Thyroid gland (tissue), 4 donors: Measurements from ENCODE around the gene SCYGR6.

Experiments used
- CTCF ChIP-seq, 6 experiments: fragments of 200-600 bp in 3 of 6; fragments of 450-650 bp in 3 of 6; sonication (generic) in 3 of 6; IDR thresholded peaks; one replicate each; pipeline ENCODE4 v1.5.1; 2016 to 2019; ENCODE audit warnings: antibody characterized with exemption in 6 of 6, mild to moderate bottlenecking in 2 of 6, inconsistent platforms in 1 of 6, moderate library complexity in 1 of 6
- POLR2A ChIP-seq, 2 donors: fragments of 450-650 bp; IDR thresholded peaks; one replicate each; pipeline ENCODE4 v1.6.1; 2017; ENCODE audit warnings: antibody characterized with exemption in 2 of 2, mild to moderate bottlenecking in 2 of 2, moderate library complexity in 1 of 2

GRCh38 chr2:227701556-227701955, 23.0 kb downstream of the SCYGR6 start:
- TF ChIP-seq CTCF (IDR thresholded peaks at IDR 0.05), result no peak
- no peak for TF ChIP-seq POLR2A (IDR thresholded peaks at IDR 0.05)
